H9 (cell line): ENCODE measurements around the gene ALG2. TPM values are rescaled to one million over a fixed set of nuclear protein-coding genes. Genes with fewer than 3 reads are reported as not detected.

ENCODE experiments used
- DNase-seq: peaks from one replicate; pipeline ENCODE4 v3.0.0-alpha.2; 2017
- H2AFZ ChIP-seq: one replicate; pipeline ENCODE4 v1.6.1; 2013; ENCODE audit warnings: mild to moderate bottlenecking, low read length, control low read depth, moderate library complexity
- H2AK5ac ChIP-seq: 2 replicates; pipeline ENCODE4 v1.6.1; 2013; ENCODE audit warnings: low read length, control low read depth, mixed read lengths; ENCODE audit not compliant: insufficient read length
- H2BK120ac ChIP-seq: one replicate; pipeline ENCODE4 v1.6.1; 2013; ENCODE audit warnings: low read depth, mild to moderate bottlenecking, low read length, control low read depth, inconsistent platforms; ENCODE audit not compliant: poor library complexity, severe bottlenecking
- H2BK12ac ChIP-seq: 2 replicates; pipeline ENCODE4 v1.6.1; 2013; ENCODE audit warnings: low read length, control low read depth, mixed read lengths, low read depth; ENCODE audit not compliant: insufficient read length
- H2BK15ac ChIP-seq: 2 replicates; pipeline ENCODE4 v1.6.1; 2013; ENCODE audit warnings: low read depth, low read length, control low read depth
- H2BK20ac ChIP-seq: one replicate; pipeline ENCODE4 v1.6.1; 2013; ENCODE audit warnings: low read depth, mild to moderate bottlenecking, low read length, control low read depth, inconsistent platforms; ENCODE audit not compliant: poor library complexity, severe bottlenecking
- H2BK5ac ChIP-seq: 2 replicates; pipeline ENCODE4 v1.6.1; 2013; ENCODE audit warnings: low read length, control low read depth, mixed read lengths; ENCODE audit not compliant: insufficient read length
- H3K14ac ChIP-seq: 2 replicates; pipeline ENCODE4 v1.6.1; 2013; ENCODE audit warnings: low read length, control low read depth; ENCODE audit not compliant: insufficient read depth
- H3K18ac ChIP-seq: 2 replicates; pipeline ENCODE4 v1.6.1; 2013; ENCODE audit warnings: low read depth, mild to moderate bottlenecking, mixed read lengths, low read length, control low read depth; ENCODE audit not compliant: insufficient read length
- H3K23ac ChIP-seq: 2 replicates; pipeline ENCODE4 v1.6.1; 2013; ENCODE audit warnings: low read length, control low read depth, mixed read lengths, low read depth; ENCODE audit not compliant: insufficient read length
- H3K23me2 ChIP-seq: 2 replicates; pipeline ENCODE4 v1.6.1; 2013; ENCODE audit warnings: low read depth, mild to moderate bottlenecking, mixed read lengths, low read length, control low read depth; ENCODE audit not compliant: insufficient read length, poor library complexity, severe bottlenecking
- H3K27ac ChIP-seq: 2 replicates; pipeline ENCODE4 v1.5.1; 2013; ENCODE audit warnings: low read length, control low read depth, mixed read lengths, low read depth; ENCODE audit not compliant: insufficient read length
- H3K27me3 ChIP-seq: 2 replicates; pipeline ENCODE4 v1.6.1; 2013; ENCODE audit warnings: low read length, control low read depth, inconsistent platforms; ENCODE audit not compliant: insufficient read depth
- H3K4ac ChIP-seq: 2 replicates; pipeline ENCODE4 v1.6.1; 2013; ENCODE audit warnings: low read depth, mild to moderate bottlenecking, control low read depth, inconsistent platforms, low read length, moderate library complexity
- H3K4me1 ChIP-seq: 2 replicates; pipeline ENCODE4 v1.6.1; 2013; ENCODE audit warnings: low read length, control low read depth, inconsistent platforms; ENCODE audit not compliant: insufficient read depth
- H3K4me2 ChIP-seq: 2 replicates; pipeline ENCODE4 v1.6.1; 2013; ENCODE audit warnings: low read length, control low read depth, mixed read lengths; ENCODE audit not compliant: insufficient read length, insufficient read depth
- H3K56ac ChIP-seq: 2 replicates; pipeline ENCODE4 v1.6.1; 2013; ENCODE audit warnings: low read depth, mild to moderate bottlenecking, mixed read lengths, low read length, control low read depth; ENCODE audit not compliant: insufficient read length
- H3K79me1 ChIP-seq: 2 replicates; pipeline ENCODE4 v1.6.1; 2013; ENCODE audit warnings: low read depth, mild to moderate bottlenecking, moderate library complexity, low read length, control low read depth, inconsistent platforms; ENCODE audit not compliant: insufficient read depth, poor library complexity, severe bottlenecking
- H3K79me2 ChIP-seq: 2 replicates; pipeline ENCODE4 v1.6.1; 2013; ENCODE audit warnings: low read length, control low read depth, inconsistent platforms; ENCODE audit not compliant: insufficient read depth
- H3K9ac ChIP-seq: 2 replicates; pipeline ENCODE4 v1.6.1; 2013; ENCODE audit warnings: low read length, control low read depth, mixed read lengths; ENCODE audit not compliant: insufficient read length; ENCODE audit errors: extremely low read depth
- H3K9me3 ChIP-seq: one replicate; pipeline ENCODE4 v1.6.1; 2013; ENCODE audit warnings: low read depth, low read length, inconsistent platforms; ENCODE audit not compliant: control insufficient read depth
- H3T11ph ChIP-seq: one replicate; pipeline ENCODE4 v1.6.1; 2013; ENCODE audit warnings: mild to moderate bottlenecking, low read length, control low read depth, inconsistent platforms
- H4K20me1 ChIP-seq: one replicate; pipeline ENCODE4 v1.6.1; 2013; ENCODE audit not compliant: control insufficient read depth, insufficient read length, insufficient read depth
- H4K5ac ChIP-seq: 2 replicates; pipeline ENCODE4 v1.6.1; 2013; ENCODE audit warnings: low read depth, mild to moderate bottlenecking, mixed read lengths, low read length, control low read depth; ENCODE audit not compliant: insufficient read length
- H4K8ac ChIP-seq: replicated peaks from 2 replicates; pipeline ENCODE4 v1.6.1; 2013; ENCODE audit warnings: low read length, control low read depth, mixed read lengths, low read depth; ENCODE audit not compliant: insufficient read length
- H4K91ac ChIP-seq: 2 replicates; pipeline ENCODE4 v1.6.1; 2013; ENCODE audit warnings: low read depth, mild to moderate bottlenecking, moderate library complexity, mixed read lengths, low read length, control low read depth; ENCODE audit not compliant: insufficient read length
- H3K27ac Mint-ChIP-seq, 3 experiments: 2 replicates in 2 of 3; 3 replicates in 1 of 3; pipeline ENCODE4 v1.8.0; 2020 to 2021; ENCODE audit warnings: mixed read lengths in 3 of 3, mild to moderate bottlenecking in 1 of 3, moderate library complexity in 1 of 3
- H3K27me3 Mint-ChIP-seq: 2 replicates; pipeline ENCODE4 v1.8.0; 2021; ENCODE audit warnings: low read depth, mild to moderate bottlenecking, moderate library complexity, mixed read lengths
- H3K36me3 Mint-ChIP-seq, 3 experiments: 2 replicates in 2 of 3; 3 replicates in 1 of 3; pipeline ENCODE4 v1.8.0; 2020 to 2021; ENCODE audit warnings: low read depth in 3 of 3, mixed read lengths in 3 of 3; ENCODE audit not compliant: insufficient read depth in 1 of 3
- H3K4me1 Mint-ChIP-seq, 2 experiments: 2 replicates each; pipeline ENCODE4 v1.8.0; 2020; ENCODE audit warnings: mixed read lengths in 2 of 2
- H3K4me3 Mint-ChIP-seq, 2 experiments: 2 replicates in 1 of 2; 3 replicates in 1 of 2; pipeline ENCODE4 v1.8.0; 2020 to 2021; ENCODE audit warnings: mild to moderate bottlenecking in 2 of 2, mixed read lengths in 2 of 2, moderate library complexity in 1 of 2
- H3K9me3 Mint-ChIP-seq, 2 experiments: 2 replicates in 1 of 2; 3 replicates in 1 of 2; pipeline ENCODE4 v1.8.0; 2020; ENCODE audit warnings: mild to moderate bottlenecking in 2 of 2, mixed read lengths in 2 of 2, moderate library complexity in 1 of 2
- WGBS: extraction: QIAGEN DNeasy Blood & Tissue Kit; methylation state at CpG from one replicate; pipeline ENCODE4 v1.1.7; 2013; ENCODE audit warnings: missing lambda C conversion rate, low lambda C conversion rate, mixed read lengths; ENCODE audit not compliant: insufficient read length; ENCODE audit errors: extremely low coverage; 5-methylcytosine and 5-hydroxymethylcytosine counted together
- total RNA-seq: library from RNA; stranded (reverse); gene quantifications from 2 replicates; pipeline ENCODE4 v1.2.1, GENCODE V29; 2021
- TF ChIP-seq, protein P1 (sequence below): fragments of 200-600 bp; sonication (generic); conservative IDR thresholded peaks from 3 replicates; pipeline ENCODE4 v1.8.0; 2021; ENCODE audit warnings: antibody characterized with exemption, mild to moderate bottlenecking

The ALG2 gene
- total RNA-seq, 1 experiment from 2014 or later = 30.1 TPM

DNA sequence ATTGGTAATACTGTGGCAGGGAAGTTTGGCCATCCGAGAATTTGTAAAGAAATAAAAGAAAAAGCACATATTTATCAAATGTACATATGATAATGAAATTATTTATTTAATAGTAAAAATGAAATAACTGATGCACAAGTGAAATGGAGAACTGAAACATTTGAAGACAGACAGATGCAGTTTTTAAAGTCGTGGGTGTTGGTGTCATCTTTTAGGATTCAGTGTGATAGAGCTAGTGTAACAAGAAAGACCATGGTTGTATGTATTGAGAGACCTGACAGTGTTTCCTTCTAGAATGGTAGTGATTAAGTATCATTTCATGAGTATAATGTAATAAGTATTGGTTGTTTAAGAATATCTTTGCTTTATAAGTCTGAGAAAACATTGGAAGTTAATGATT, 2.7 kb upstream of the ALG2 start:
- Histone ChIP-seq H2BK15ac (no peak overlapping the region), H3K9me3 (no peaks in the 10 kb centered on the region), H3K9ac (no peak overlapping the region), H3K18ac (no peak overlapping the region), H4K8ac (no peak overlapping the region), H4K91ac (no peak overlapping the region), H3K56ac (no peak overlapping the region), H2BK5ac (no peak overlapping the region), H3K23ac (no peak overlapping the region), H2AK5ac (no peak overlapping the region), H3K4me2 (no peak overlapping the region), H2AFZ (no peak overlapping the region), H3K27me3 (no peaks in the 10 kb centered on the region), H3T11ph (no peak overlapping the region), H3K4ac (no peak overlapping the region), H3K79me2 (peaks cover 14% of the 10 kb centered on the region; the same call in 1 of the 2 replicates), H2BK12ac (no peak overlapping the region), H2BK120ac (no peak overlapping the region), H3K14ac (no peak overlapping the region), H3K79me1 (no peaks in the 10 kb centered on the region), H3K23me2 (peaks cover 5% of the 10 kb centered on the region), H2BK20ac (no peak overlapping the region), H4K20me1 (no peaks in the 10 kb centered on the region), H4K5ac (no peak overlapping the region), H3K27ac (no peak overlapping the region), H3K4me1 (no peaks in the 10 kb centered on the region)
- Mint-ChIP-seq H3K4me1 (peaks cover 16 to 23% of the 10 kb centered on the region in 2 experiments), H3K9me3 (no peaks in the 10 kb centered on the region), H3K27me3 (no peaks in the 10 kb centered on the region), H3K4me3 (peak overlapping the region in 1 of 2 experiments; percentile 97; a peak in 2 of 5 replicates), H3K27ac (no peak overlapping the region), H3K36me3 (peaks cover 10 to 36% (median 26%) of the 10 kb centered on the region in 3 experiments; a peak in 6 of 7 replicates)
- no peak for DNase-seq
- TF ChIP-seq, protein P1, sequence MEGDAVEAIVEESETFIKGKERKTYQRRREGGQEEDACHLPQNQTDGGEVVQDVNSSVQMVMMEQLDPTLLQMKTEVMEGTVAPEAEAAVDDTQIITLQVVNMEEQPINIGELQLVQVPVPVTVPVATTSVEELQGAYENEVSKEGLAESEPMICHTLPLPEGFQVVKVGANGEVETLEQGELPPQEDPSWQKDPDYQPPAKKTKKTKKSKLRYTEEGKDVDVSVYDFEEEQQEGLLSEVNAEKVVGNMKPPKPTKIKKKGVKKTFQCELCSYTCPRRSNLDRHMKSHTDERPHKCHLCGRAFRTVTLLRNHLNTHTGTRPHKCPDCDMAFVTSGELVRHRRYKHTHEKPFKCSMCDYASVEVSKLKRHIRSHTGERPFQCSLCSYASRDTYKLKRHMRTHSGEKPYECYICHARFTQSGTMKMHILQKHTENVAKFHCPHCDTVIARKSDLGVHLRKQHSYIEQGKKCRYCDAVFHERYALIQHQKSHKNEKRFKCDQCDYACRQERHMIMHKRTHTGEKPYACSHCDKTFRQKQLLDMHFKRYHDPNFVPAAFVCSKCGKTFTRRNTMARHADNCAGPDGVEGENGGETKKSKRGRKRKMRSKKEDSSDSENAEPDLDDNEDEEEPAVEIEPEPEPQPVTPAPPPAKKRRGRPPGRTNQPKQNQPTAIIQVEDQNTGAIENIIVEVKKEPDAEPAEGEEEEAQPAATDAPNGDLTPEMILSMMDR = no peak
- WGBS = no CpG with 5 or more reads among the region's 2 CpGs
